Lower lobe of right lung (tissue), 2 donors: ENCODE results near the gene DRGX. TPM values are rescaled to one million over a fixed set of nuclear protein-coding genes. Genes with fewer than 3 reads are reported as not detected.

Experiments
- ATAC-seq, 2 donors: fragments of 200-7000 bp; cut with Tn5 transposase; one replicate each; pipeline ENCODE4 v1.9.1; 2020 to 2022; ENCODE audit warnings: mild to moderate bottlenecking in 2 of 2, moderate library complexity in 2 of 2
- DNase-seq: peaks from one replicate; pipeline ENCODE4 v3.0.0-alpha.2; 2020
- H3K27ac ChIP-seq: fragments of 200-600 bp; one replicate; pipeline ENCODE4 v1.8.0; 2022
- H3K27me3 ChIP-seq: fragments of 200-600 bp; one replicate; pipeline ENCODE4 v1.8.0; 2022; ENCODE audit warnings: low read depth
- H3K36me3 ChIP-seq: fragments of 200-600 bp; one replicate; pipeline ENCODE4 v1.8.0; 2022; ENCODE audit warnings: mild to moderate bottlenecking
- H3K4me1 ChIP-seq: fragments of 200-600 bp; one replicate; pipeline ENCODE4 v1.8.0; 2022
- H3K4me3 ChIP-seq: fragments of 200-600 bp; one replicate; pipeline ENCODE4 v1.8.0; 2022; ENCODE audit warnings: mild to moderate bottlenecking
- H3K9me3 ChIP-seq: fragments of 200-600 bp; one replicate; pipeline ENCODE4 v1.8.0; 2022
- CTCF ChIP-seq: fragments of 200-600 bp; IDR thresholded peaks from one replicate; pipeline ENCODE4 v1.8.0; 2022; ENCODE audit warnings: antibody characterized with exemption, mild to moderate bottlenecking
- intact Hi-C: fragments of 100-400 bp; cut with DNase I; formaldehyde crosslinking; loops from one replicate; pipeline ENCODE4 v1.11.0; 2022
- total RNA-seq: library from RNA; stranded (reverse); fragmentation: NEBNext Ultra II Directional; extraction: Animal tissue kit (Norgen Biotek cat#: 25700); gene quantifications from one replicate; pipeline ENCODE4 v1.2.1, GENCODE V29; 2021
- donor health status: DM: no; HTN: yes; CAD: no; lungs with severe emphysema.

Gene DRGX
- total RNA-seq, 1 donor from 2014 or later: not detected

GRCh38 chr10:49366460-49366859 is 29.4 kb downstream of the DRGX start:
- no peak for ATAC-seq
- no peaks in the 10 kb centered on the region for H3K9me3 ChIP-seq
- intact Hi-C loops: no loop called here
- no peak overlapping the region for H3K4me3 ChIP-seq
- H3K27ac ChIP-seq: no peak overlapping the region
- peaks cover 4% of the 10 kb centered on the region for H3K4me1 ChIP-seq
- no peaks in the 10 kb centered on the region for H3K27me3 ChIP-seq
- no peak for DNase-seq
- no peak for TF ChIP-seq CTCF
- no peaks in the 10 kb centered on the region for H3K36me3 ChIP-seq

- DNase-seq (no peak), ATAC-seq (no peak)
- no peak for TF ChIP-seq CTCF
- no peaks in the 10 kb centered on the region for H3K9me3 ChIP-seq
- no peak overlapping the region for H3K4me3 ChIP-seq
- no peak overlapping the region for H3K27ac ChIP-seq
- peaks cover 4% of the 10 kb centered on the region for H3K4me1 ChIP-seq
- H3K27me3 ChIP-seq: no peaks in the 10 kb centered on the region
- intact Hi-C loops: no loop called here
- no peaks in the 10 kb centered on the region for H3K36me3 ChIP-seq
Measured at GRCh38 chr10:49365675-49366415, 30.0 kb downstream of the DRGX start.

GRCh38 chr10:49365275-49365674 is 30.6 kb downstream of the DRGX start:
- no peak for DNase-seq
- Histone ChIP-seq H3K27me3 (no peaks in the 10 kb centered on the region), H3K27ac (no peak overlapping the region), H3K4me1 (peaks cover 8% of the 10 kb centered on the region), H3K36me3 (no peaks in the 10 kb centered on the region), H3K9me3 (no peaks in the 10 kb centered on the region), H3K4me3 (no peak overlapping the region)
- intact Hi-C loops: no loop called here
- no peak for TF ChIP-seq CTCF
- peak; percentile 6 to 26 for ATAC-seq

- DNase-seq: no peak
- no peak for ATAC-seq
- Histone ChIP-seq H3K4me3 (no peak overlapping the region), H3K4me1 (peaks cover 14% of the 10 kb centered on the region), H3K36me3 (no peaks in the 10 kb centered on the region), H3K9me3 (no peaks in the 10 kb centered on the region), H3K27ac (no peak overlapping the region), H3K27me3 (no peaks in the 10 kb centered on the region)
- intact Hi-C loops: no loop called here
- TF ChIP-seq CTCF: no peak
Measured at GRCh38 chr10:49364747-49365146, 31.1 kb downstream of the DRGX start.

GRCh38 chr10:49364051-49364450 is 31.8 kb downstream of the DRGX start:
- no peaks in the 10 kb centered on the region for H3K27me3 ChIP-seq
- no peak for TF ChIP-seq CTCF
- no peak overlapping the region for H3K4me3 ChIP-seq
- intact Hi-C loops: no loop called here
- no peaks in the 10 kb centered on the region for H3K36me3 ChIP-seq
- DNase-seq: no peak
- no peak overlapping the region for H3K27ac ChIP-seq
- H3K9me3 ChIP-seq: no peaks in the 10 kb centered on the region
- no peak for ATAC-seq
- H3K4me1 ChIP-seq: peaks cover 16% of the 10 kb centered on the region
